IMR-90 (cell line): Measurements from ENCODE around the gene NR6A1. TPM values are rescaled to one million over a fixed set of nuclear protein-coding genes. Genes with fewer than 3 reads are reported as not detected.
A peak's percentile ranks its signal among the peaks of the same experiment; 100 is the strongest.

Experiments
- ATAC-seq: fragments of 200-7000 bp; cut with Tn5 transposase; 2 replicates; pipeline ENCODE4 v1.9.1; 2020; ENCODE audit warnings: low read depth, mild to moderate bottlenecking, moderate library complexity
- Bru-seq: library from RNA; stranded (reverse); fragments of 400-500 nt; gene quantifications from one replicate; lab custom pipeline; 2021; lab: Mats Ljungman, UMichigan
- BruChase-seq, 2 experiments: library from RNA; stranded (reverse); fragments of 400-500 nt; gene quantifications; one replicate each; lab custom pipeline; 2021; lab: Mats Ljungman, UMichigan
- BruUV-seq: library from RNA; stranded (reverse); fragments of 400-500 nt; replicated peaks from 2 replicates; lab custom pipeline; 2021; lab: Mats Ljungman, UMichigan
- CTCF ChIA-PET: fragments of 300-600 bp; formaldehyde crosslinking; extraction: SDS; loops from one replicate; lab custom pipeline; 2021; ENCODE audit warnings: antibody characterized with exemption; lab: Yijun Ruan, JAX
- POLR2A ChIA-PET: fragments of 300-600 bp; sonication (Branson Sonifier 250); formaldehyde crosslinking; loops from one replicate; lab custom pipeline; 2022; ENCODE audit warnings: antibody characterized with exemption; ENCODE audit not compliant: unreplicated experiment; lab: Charles Lee
- DNase-seq: peaks from one replicate; pipeline ENCODE4 v3.0.0; 2013
- H2AFZ ChIP-seq: replicated peaks from 2 replicates; pipeline ENCODE3; 2013; ENCODE audit warnings: low read length, mild to moderate bottlenecking; ENCODE audit not compliant: poor library complexity
- H2AK5ac ChIP-seq: 2 replicates; pipeline ENCODE4 v1.6.1; 2013; ENCODE audit warnings: low read depth, low read length, inconsistent platforms
- H2AK9ac ChIP-seq: replicated peaks from 2 replicates; pipeline ENCODE3; 2013; ENCODE audit warnings: mild to moderate bottlenecking, low read depth, low read length, moderate library complexity; ENCODE audit not compliant: poor library complexity
- H2BK120ac ChIP-seq: 2 replicates; pipeline ENCODE4 v1.6.1; 2013; ENCODE audit warnings: low read depth, low read length, inconsistent platforms
- H2BK15ac ChIP-seq: 3 replicates; pipeline ENCODE4 v1.6.1; 2013; ENCODE audit warnings: low read depth, low read length, inconsistent platforms
- H2BK20ac ChIP-seq: 2 replicates; pipeline ENCODE4 v1.6.1; 2013; ENCODE audit warnings: low read depth, mild to moderate bottlenecking, inconsistent platforms, low read length, moderate library complexity
- H2BK5ac ChIP-seq: 2 replicates; pipeline ENCODE4 v1.6.1; 2013; ENCODE audit warnings: mild to moderate bottlenecking, low read depth, low read length, inconsistent platforms; ENCODE audit not compliant: poor library complexity, severe bottlenecking
- H3K14ac ChIP-seq: replicated peaks from 2 replicates; pipeline ENCODE4 v1.6.1; 2013; ENCODE audit warnings: low read depth, low read length, inconsistent platforms
- H3K18ac ChIP-seq: 2 replicates; pipeline ENCODE4 v1.6.1; 2013; ENCODE audit warnings: low read depth, low read length, control low read depth
- H3K23ac ChIP-seq: 2 replicates; pipeline ENCODE4 v1.6.1; 2013; ENCODE audit warnings: low read depth, low read length, inconsistent platforms
- H3K27ac ChIP-seq: 2 replicates; pipeline ENCODE4 v1.5.1; 2013; ENCODE audit warnings: mild to moderate bottlenecking, control low read depth, low read length; ENCODE audit not compliant: insufficient read depth
- H3K27me3 ChIP-seq: 2 replicates; pipeline ENCODE4 v1.6.1; 2013; ENCODE audit warnings: low read length; ENCODE audit not compliant: control insufficient read depth, insufficient read depth
- H3K36me3 ChIP-seq: 2 replicates; pipeline ENCODE4 v1.6.1; 2013; ENCODE audit warnings: low read length, mixed read lengths; ENCODE audit not compliant: control insufficient read depth, insufficient read depth
- H3K4ac ChIP-seq: 2 replicates; pipeline ENCODE4 v1.6.1; 2013; ENCODE audit warnings: low read depth, low read length, inconsistent platforms
- H3K4me1 ChIP-seq: 2 replicates; pipeline ENCODE4 v1.6.1; 2013; ENCODE audit warnings: low read length, mixed read lengths; ENCODE audit not compliant: control insufficient read depth, insufficient read depth
- H3K4me2 ChIP-seq: 2 replicates; pipeline ENCODE4 v1.6.1; 2013; ENCODE audit warnings: low read depth, mild to moderate bottlenecking, control low read depth, low read length, moderate library complexity
- H3K4me3 ChIP-seq: 2 replicates; pipeline ENCODE4 v1.5.1; 2013; ENCODE audit warnings: low read depth, mild to moderate bottlenecking, control low read depth, low read length, moderate library complexity; ENCODE audit not compliant: insufficient read depth
- H3K56ac ChIP-seq: 2 replicates; pipeline ENCODE4 v1.6.1; 2013; ENCODE audit warnings: low read length, inconsistent platforms; ENCODE audit not compliant: insufficient read depth; ENCODE audit errors: extremely low read depth
- H3K79me1 ChIP-seq, 2 experiments: 2 replicates each; pipeline ENCODE4 v1.6.1; 2013; ENCODE audit warnings: low read length in 2 of 2, inconsistent platforms in 1 of 2, low read depth in 1 of 2
- H3K9ac ChIP-seq: 2 replicates; pipeline ENCODE4 v1.6.1; 2013; ENCODE audit warnings: low read depth, low read length, control low read depth
- H3K9me1 ChIP-seq: 2 replicates; pipeline ENCODE4 v1.6.1; 2013; ENCODE audit warnings: low read length, inconsistent platforms; ENCODE audit not compliant: insufficient read depth
- H3K9me3 ChIP-seq: 2 replicates; pipeline ENCODE4 v1.6.1; 2013; ENCODE audit warnings: low read length; ENCODE audit not compliant: control insufficient read depth, insufficient read depth
- H4K20me1 ChIP-seq: 2 replicates; pipeline ENCODE4 v1.6.1; 2013; ENCODE audit warnings: low read length, inconsistent platforms; ENCODE audit not compliant: insufficient read depth
- H4K5ac ChIP-seq: 2 replicates; pipeline ENCODE4 v1.6.1; 2013; ENCODE audit warnings: mild to moderate bottlenecking, low read depth, low read length, control low read depth
- H4K8ac ChIP-seq, 2 experiments: 2 replicates each; pipeline ENCODE4 v1.6.1; 2013; ENCODE audit warnings: low read depth in 2 of 2, low read length in 2 of 2, control low read depth in 1 of 2, inconsistent platforms in 1 of 2
- H4K91ac ChIP-seq: 2 replicates; pipeline ENCODE4 v1.6.1; 2013; ENCODE audit warnings: low read depth, low read length, inconsistent platforms; ENCODE audit not compliant: insufficient read depth
- BHLHE40 ChIP-seq: fragments of 150-350 bp; IDR thresholded peaks from 2 replicates; pipeline ENCODE4 v1.6.1; 2016; ENCODE audit warnings: mild to moderate bottlenecking, low read depth, low read length
- CEBPB ChIP-seq: IDR thresholded peaks from 2 replicates; pipeline ENCODE4 v1.6.1; 2012; ENCODE audit warnings: low read depth, low read length, improper control_type of control experiment
- CHD1 ChIP-seq: IDR thresholded peaks from 2 replicates; pipeline ENCODE4 v1.6.1; 2012; ENCODE audit warnings: low read depth, low read length, improper control_type of control experiment
- MAFK ChIP-seq: IDR thresholded peaks from 2 replicates; pipeline ENCODE4 v1.6.1; 2012; ENCODE audit warnings: low read depth, low read length, improper control_type of control experiment
- MAZ ChIP-seq: IDR thresholded peaks from 2 replicates; pipeline ENCODE4 v1.6.1; 2012; ENCODE audit warnings: low read depth, mild to moderate bottlenecking, low read length, improper control_type of control experiment, moderate library complexity, borderline replicate concordance
- MXI1 ChIP-seq: IDR thresholded peaks from 2 replicates; pipeline ENCODE4 v1.6.1; 2012; ENCODE audit warnings: low read depth, mild to moderate bottlenecking, low read length, moderate library complexity, borderline replicate concordance
- NFE2L2 ChIP-seq: fragments of 150-350 bp; IDR thresholded peaks from 2 replicates; pipeline ENCODE4 v1.6.1; 2016; ENCODE audit warnings: low read depth, mild to moderate bottlenecking, low read length
- POLR2A ChIP-seq: IDR thresholded peaks from 2 replicates; pipeline ENCODE4 v1.6.1; 2012; ENCODE audit warnings: mild to moderate bottlenecking, low read depth, low read length
- RAD21 ChIP-seq: IDR thresholded peaks from 2 replicates; pipeline ENCODE4 v1.6.1; 2012; ENCODE audit warnings: low read length, improper control_type of control experiment
- RCOR1 ChIP-seq: IDR thresholded peaks from 2 replicates; pipeline ENCODE4 v1.6.1; 2012; ENCODE audit warnings: mild to moderate bottlenecking, low read length, improper control_type of control experiment; ENCODE audit not compliant: insufficient replicate concordance
- RFX5 ChIP-seq: IDR thresholded peaks from 2 replicates; pipeline ENCODE4 v1.8.0; 2012; ENCODE audit warnings: low read depth, mild to moderate bottlenecking, low read length, moderate library complexity
- SMC3 ChIP-seq: fragments of 150-350 bp; IDR thresholded peaks from 2 replicates; pipeline ENCODE4 v1.6.1; 2016; ENCODE audit warnings: low read depth, mild to moderate bottlenecking, antibody characterized with exemption, low read length, moderate library complexity
- WGBS, 2 experiments: methylation state at CpG; one replicate each; pipeline versions ENCODE4 v1.1.5 to v1.1.7; 2013; ENCODE audit warnings: missing lambda C conversion rate in 2 of 2; ENCODE audit not compliant: insufficient read length in 1 of 2; ENCODE audit errors: extremely low coverage in 2 of 2; 5-methylcytosine and 5-hydroxymethylcytosine counted together
- dilution Hi-C: fragments of 300-500 bp; cut with HindIII; formaldehyde crosslinking; loops from one replicate; pipeline ENCODE4 v1.14.3; 2018; ENCODE audit warnings: low sequenced_read_pairs; ENCODE audit not compliant: unreplicated experiment
- in situ Hi-C: fragments of 300-500 bp; cut with MboI; formaldehyde crosslinking; loops from 3 replicates; pipeline ENCODE4 v1.14.3; 2019; ENCODE audit warnings: low sequenced_read_pairs, inconsistent platforms, mixed read lengths
- intact Hi-C: fragments of 100-400 bp; cut with micrococcal nuclease; formaldehyde crosslinking; loops from 2 replicates; pipeline ENCODE4 v1.10.0; 2022
- long read RNA-seq: library from polyadenylated mRNA; unstranded; transcript quantifications from one replicate; pipeline ENCODE4 v2.0.0, GENCODE V29; 2021; ENCODE audit not compliant: unreplicated experiment
- polyA plus RNA-seq, 3 experiments: library from polyadenylated mRNA; depleted of rRNA; stranded (reverse); fragments of >200 nt; gene quantifications; 2 replicates each; pipeline ENCODE4 v1.2.3, GENCODE V29; 2012; ENCODE audit warnings: low replicate concordance in 1 of 3
- total RNA-seq: library from RNA; depleted of rRNA; stranded (reverse); fragments of >200 nt; gene quantifications from 2 replicates; pipeline ENCODE4 v1.2.3, GENCODE V29; 2012; rRNA removed
- TF ChIP-seq, protein P1 (sequence below): fragments of 150-350 bp; IDR thresholded peaks from 2 replicates; pipeline ENCODE4 v1.6.1; 2016; ENCODE audit warnings: low read depth, mild to moderate bottlenecking, low read length, moderate library complexity, borderline replicate concordance

Gene NR6A1
- total RNA-seq (0.28 and 0.36 TPM in 2 replicates), polyA plus RNA-seq (2012; rRNA removed) (0.10 and 0.14 TPM in 2 replicates), Bru-seq, nascent RNA (percentile 40 among the genes with signal in this experiment), BruChase-seq, experiment 1, labeled RNA remaining after a 6-hour chase (percentile 43 among the genes with signal in this experiment), BruChase-seq, experiment 2, labeled RNA remaining after a 2-hour chase (percentile 44 among the genes with signal in this experiment)
- polyA plus RNA-seq (2012; cell fraction: cytosol; rRNA removed) = 0.03 TPM in 2 replicates
- 0.46 and 0.58 TPM in 2 replicates for polyA plus RNA-seq (2012; cell fraction: nucleus; rRNA removed; ENCODE audit: low replicate concordance)
- long read RNA-seq, partial matches to known transcripts = 0 of 3 reads
- long read RNA-seq, other reads (novel, unspliced or antisense) = 3 of 3 reads

DNA sequence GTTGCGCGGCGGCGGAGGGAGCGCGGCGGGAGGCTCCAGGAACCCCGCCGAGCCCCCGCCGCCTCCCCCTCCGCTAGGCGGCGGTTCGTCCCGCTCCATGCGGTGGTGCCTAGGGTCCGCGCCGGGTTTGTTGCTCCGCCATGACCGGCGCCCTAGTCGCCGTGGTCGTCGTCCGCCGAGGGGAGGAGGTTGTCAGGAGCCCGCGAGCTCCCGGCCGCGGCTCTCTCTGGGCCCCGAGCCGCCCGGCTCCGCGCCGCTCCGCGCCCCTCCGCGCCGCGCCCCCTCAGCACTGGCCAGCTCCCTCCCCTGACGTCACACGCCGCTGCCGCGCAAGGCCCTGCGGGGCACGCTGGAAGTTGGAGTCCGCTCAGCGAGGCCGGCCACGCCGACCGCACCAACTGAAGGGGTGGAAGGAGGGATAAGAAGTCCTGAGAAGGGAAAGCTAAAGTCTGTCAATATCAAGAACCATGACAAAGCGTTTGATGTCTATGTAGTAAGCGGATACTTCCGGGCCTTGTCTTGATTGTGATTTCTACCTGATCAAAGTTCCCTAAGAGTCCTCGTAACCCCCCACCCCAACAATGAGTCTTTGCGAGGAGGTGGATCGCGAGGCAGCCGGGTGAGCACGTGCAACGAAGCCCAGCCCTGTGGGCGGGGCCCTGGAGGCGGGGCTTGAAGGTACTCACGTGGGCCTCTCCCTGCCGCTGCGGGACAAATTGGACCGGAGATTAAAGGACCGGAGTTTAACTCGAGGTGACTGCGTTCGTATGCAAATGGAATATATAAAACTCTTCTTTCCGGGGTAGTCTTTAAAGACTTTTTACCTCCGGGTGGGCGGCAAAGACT, at the start of gene NR6A1:
Gene NR6A1, minus strand, starts transcription at position 291 of the 846 bp plus-strand sequence.
- Histone ChIP-seq H3K9me3 (no peaks in the 10 kb centered on the region), H3K4me3 (peak within 1 kb of the TSS; percentile 58), H4K91ac (peak within 1 kb of the TSS; percentile 81), H3K9ac (peak within 1 kb of the TSS; percentile 31; the same call in 1 of the 2 replicates), H4K5ac (no peak within 1 kb of the TSS), H3K27me3 (peaks cover 40% of the 10 kb centered on the region), H4K8ac (peak within 1 kb of the TSS in 1 of 2 experiments; percentile 88; a peak in 3 of 4 replicates), H3K4ac (peak within 1 kb of the TSS; percentile 85; the same call in 1 of the 2 replicates), H3K56ac (peak within 1 kb of the TSS; percentile 99), H3K18ac (peak within 1 kb of the TSS; percentile 51), H2AK5ac (peak within 1 kb of the TSS; percentile 40; the same call in 1 of the 2 replicates), H3K4me2 (peak within 1 kb of the TSS; percentile 80), H2AK9ac (peak within 1 kb of the TSS; percentile 80), H4K20me1 (peaks cover 12% of the 10 kb centered on the region), H3K14ac (peak within 1 kb of the TSS; percentile 94), H2BK120ac (peak within 1 kb of the TSS; percentile 100), H2AFZ (peak within 1 kb of the TSS; percentile 92), H2BK5ac (peak within 1 kb of the TSS; percentile 11), H3K27ac (peak within 1 kb of the TSS; percentile 16), H3K79me1 (no peaks in the 10 kb centered on the region), H2BK15ac (peak within 1 kb of the TSS; percentile 100), H2BK20ac (peak within 1 kb of the TSS; percentile 100), H3K9me1 (no peaks in the 10 kb centered on the region), H3K23ac (peak within 1 kb of the TSS; percentile 97; the same call in 1 of the 2 replicates), H3K36me3 (no peaks in the 10 kb centered on the region), H3K4me1 (peaks cover 2% of the 10 kb centered on the region; the same call in 1 of the 2 replicates)
- in situ Hi-C loops (loop anchor here (5.0 to 10.0 kb wide), 3 partner anchors 81 to 601 kb away; partner anchors contain the start of genes SCAI and WDR38), dilution Hi-C loops (no loop called here), intact Hi-C loops (no loop called here)
- ATAC-seq (peak; percentile 93), DNase-seq (peak; percentile 95)
- ChIA-PET POLR2A (interaction anchor here (0.6 kb wide), 1 partner anchor 77 kb away, joined by 9 read pairs; no protein-coding TSS in a partner anchor), CTCF (interaction anchor here (0.6 to 9.5 kb wide), 8 partner anchors 10 to 112 kb away, joined by 3 to 165 read pairs (median 4); partner anchors contain the start of gene WDR38)
- WGBS, 2 experiments = 0% methylated on average over 35 of the region's 82 CpGs; no CpG with 5 or more reads in 1 of the 2 experiments
- no TSS peak for BruUV-seq
- peak; percentile 87 for TF ChIP-seq MXI1
- TF ChIP-seq RFX5 = no peak
- no peak for TF ChIP-seq MAFK
- no peak for TF ChIP-seq RCOR1
- peak; percentile 100 for TF ChIP-seq BHLHE40
- TF ChIP-seq, protein P1, sequence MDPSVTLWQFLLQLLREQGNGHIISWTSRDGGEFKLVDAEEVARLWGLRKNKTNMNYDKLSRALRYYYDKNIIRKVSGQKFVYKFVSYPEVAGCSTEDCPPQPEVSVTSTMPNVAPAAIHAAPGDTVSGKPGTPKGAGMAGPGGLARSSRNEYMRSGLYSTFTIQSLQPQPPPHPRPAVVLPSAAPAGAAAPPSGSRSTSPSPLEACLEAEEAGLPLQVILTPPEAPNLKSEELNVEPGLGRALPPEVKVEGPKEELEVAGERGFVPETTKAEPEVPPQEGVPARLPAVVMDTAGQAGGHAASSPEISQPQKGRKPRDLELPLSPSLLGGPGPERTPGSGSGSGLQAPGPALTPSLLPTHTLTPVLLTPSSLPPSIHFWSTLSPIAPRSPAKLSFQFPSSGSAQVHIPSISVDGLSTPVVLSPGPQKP = no peak
- TF ChIP-seq CHD1 = peak; percentile 99; the same call in 1 of the 2 replicates
- TF ChIP-seq POLR2A = no peak
- peak; percentile 93 for TF ChIP-seq MAZ
- TF ChIP-seq SMC3 = no peak
- TF ChIP-seq RAD21 = no peak
- no peak for TF ChIP-seq NFE2L2
- TF ChIP-seq CEBPB = no peak
